Suprapubic skin (tissue), 4 donors: ENCODE data around the gene HYOU1.

Source experiments
- CTCF ChIP-seq, 2 donors: fragments of 200-600 bp in 1 of 2; fragments of 450-650 bp in 1 of 2; sonication (generic) in 1 of 2; IDR thresholded peaks; one replicate each; pipeline ENCODE4 v1.5.1; 2016 to 2019; ENCODE audit warnings: antibody characterized with exemption in 2 of 2, mild to moderate bottlenecking in 1 of 2, moderate library complexity in 1 of 2
- POLR2A ChIP-seq, 2 donors: fragments of 450-650 bp; IDR thresholded peaks; one replicate each; pipeline ENCODE4 v1.6.1; 2017; ENCODE audit warnings: antibody characterized with exemption in 2 of 2, mild to moderate bottlenecking in 2 of 2, moderate library complexity in 2 of 2
- POLR2AphosphoS5 ChIP-seq, 3 donors: sonication (generic); formaldehyde crosslinking; IDR thresholded peaks; one replicate each; pipeline ENCODE4 v1.6.1; 2017; ENCODE audit warnings: antibody characterized with exemption in 3 of 3

GRCh38 chr11:119011476-119012053 is 45.4 kb downstream of the HYOU1 start:
- TF ChIP-seq CTCF (IDR thresholded peaks at IDR 0.05): no peak
- no peak for TF ChIP-seq POLR2A (IDR thresholded peaks at IDR 0.05)
- TF ChIP-seq POLR2AphosphoS5 (IDR thresholded peaks at IDR 0.05): no peak
